ENCODE data around the gene TAAR1. TPM values are rescaled to one million over a fixed set of nuclear protein-coding genes. Genes with fewer than 3 reads are reported as not detected.
"Not testable (repeated sequence)": the region's sequence is repeated elsewhere in the genome, so short reads cannot be mapped to it uniquely, and the experiment has no call there.

TAAR1 gene
- total RNA-seq, 2 donors from 2014 or later: not detected

DNA sequence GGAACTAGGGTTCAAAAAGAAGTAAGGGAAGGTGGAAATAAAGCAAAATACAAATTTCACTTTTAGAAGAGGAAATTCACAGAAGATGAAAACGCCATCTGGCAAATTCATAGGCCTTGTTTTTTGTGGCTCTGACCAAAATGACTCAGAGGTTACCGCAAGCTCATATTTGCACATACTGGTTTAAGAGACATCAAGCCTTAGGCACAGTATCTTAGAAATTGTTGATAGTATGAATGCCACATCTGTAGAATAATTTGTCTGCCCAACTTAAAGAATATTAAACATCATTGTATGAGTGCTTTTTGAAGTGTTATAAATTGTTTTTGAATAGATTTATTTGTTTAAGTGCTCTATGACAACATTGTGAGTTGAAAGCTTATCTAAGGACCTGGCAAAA, 10.6 kb downstream of the TAAR1 start:
- ATAC-seq (ENCODE audit: insufficient number of reproducible peaks, low FRiP score, low read depth) (no peak), DNase-seq (ENCODE audit: low spot score) (no peak)
- Histone ChIP-seq H3K4me1 (ENCODE audit: control insufficient read depth in 1 of 2, low read depth in 2 of 2) (peaks cover 5 to 13% of the 10 kb centered on the region in 2 donors), H3K27me3 (replicated peaks; ENCODE audit: insufficient read depth) (no peaks in the 10 kb centered on the region), H3K9me3 (no peaks in the 10 kb centered on the region), H3K36me3 (no peaks in the 10 kb centered on the region), H3K27ac (no peak overlapping the region), H3K4me3 (no peak overlapping the region)
- TF ChIP-seq, protein P1, sequence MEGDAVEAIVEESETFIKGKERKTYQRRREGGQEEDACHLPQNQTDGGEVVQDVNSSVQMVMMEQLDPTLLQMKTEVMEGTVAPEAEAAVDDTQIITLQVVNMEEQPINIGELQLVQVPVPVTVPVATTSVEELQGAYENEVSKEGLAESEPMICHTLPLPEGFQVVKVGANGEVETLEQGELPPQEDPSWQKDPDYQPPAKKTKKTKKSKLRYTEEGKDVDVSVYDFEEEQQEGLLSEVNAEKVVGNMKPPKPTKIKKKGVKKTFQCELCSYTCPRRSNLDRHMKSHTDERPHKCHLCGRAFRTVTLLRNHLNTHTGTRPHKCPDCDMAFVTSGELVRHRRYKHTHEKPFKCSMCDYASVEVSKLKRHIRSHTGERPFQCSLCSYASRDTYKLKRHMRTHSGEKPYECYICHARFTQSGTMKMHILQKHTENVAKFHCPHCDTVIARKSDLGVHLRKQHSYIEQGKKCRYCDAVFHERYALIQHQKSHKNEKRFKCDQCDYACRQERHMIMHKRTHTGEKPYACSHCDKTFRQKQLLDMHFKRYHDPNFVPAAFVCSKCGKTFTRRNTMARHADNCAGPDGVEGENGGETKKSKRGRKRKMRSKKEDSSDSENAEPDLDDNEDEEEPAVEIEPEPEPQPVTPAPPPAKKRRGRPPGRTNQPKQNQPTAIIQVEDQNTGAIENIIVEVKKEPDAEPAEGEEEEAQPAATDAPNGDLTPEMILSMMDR (IDR thresholded peaks at IDR 0.05): no peak

DNA sequence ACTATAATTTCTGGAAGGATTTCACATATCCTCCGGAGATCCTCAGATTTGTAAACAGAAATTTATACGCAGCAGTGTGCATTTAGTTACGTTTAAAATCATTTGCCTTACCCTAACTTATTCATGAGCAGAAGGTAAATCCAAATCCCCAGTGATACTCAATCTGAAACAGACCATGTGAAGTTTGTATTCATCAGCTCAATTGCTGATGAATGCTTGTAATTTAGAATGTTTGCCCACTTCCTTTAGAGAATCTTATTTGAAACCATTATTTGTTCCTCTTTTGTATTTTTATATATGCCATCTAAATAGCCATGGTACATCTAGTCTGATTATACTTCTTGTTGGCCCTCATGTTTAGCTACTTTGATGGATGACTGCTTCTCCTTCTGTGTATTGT, 15.4 kb downstream of the TAAR1 start:
- Histone ChIP-seq H3K36me3 (no peaks in the 10 kb centered on the region), H3K27ac (no peak overlapping the region), H3K4me3 (no peak overlapping the region), H3K9me3 (no peaks in the 10 kb centered on the region), H3K27me3 (replicated peaks; ENCODE audit: insufficient read depth) (no peaks in the 10 kb centered on the region), H3K4me1 (ENCODE audit: control insufficient read depth in 1 of 2, low read depth in 2 of 2) (peaks cover 4 to 5% of the 10 kb centered on the region in 2 donors)
- no peak for DNase-seq (ENCODE audit: low spot score)
- TF ChIP-seq, protein P1 (IDR thresholded peaks at IDR 0.05): no peak
- ATAC-seq (ENCODE audit: insufficient number of reproducible peaks, low FRiP score, low read depth): no peak

DNA sequence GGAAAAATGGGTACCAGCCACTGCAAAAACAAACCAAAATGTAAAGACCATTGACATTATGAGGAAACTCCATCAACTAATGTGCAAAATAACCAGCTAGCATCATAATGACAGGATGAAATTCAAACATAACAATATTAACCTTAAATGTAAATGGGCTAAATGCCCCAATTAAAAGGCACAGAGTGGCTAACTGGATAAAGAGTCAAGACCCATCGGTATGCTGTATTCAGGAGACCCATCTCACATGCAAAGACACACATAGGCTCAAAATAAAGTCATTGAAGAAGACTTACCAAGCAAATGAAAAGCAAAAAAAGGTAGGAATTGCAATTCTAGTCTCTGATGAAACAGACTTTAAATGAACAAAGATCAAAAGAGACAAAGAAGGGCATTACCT, 21.8 kb downstream of the TAAR1 start:
- not testable (repeated sequence) for H3K4me1 ChIP-seq (ENCODE audit: control insufficient read depth in 1 of 2, low read depth in 2 of 2); H3K4me3 ChIP-seq; DNase-seq (ENCODE audit: low spot score); H3K27ac ChIP-seq; H3K36me3 ChIP-seq; H3K9me3 ChIP-seq; H3K27me3 ChIP-seq (replicated peaks; ENCODE audit: insufficient read depth); ATAC-seq (ENCODE audit: insufficient number of reproducible peaks, low FRiP score, low read depth)

DNA sequence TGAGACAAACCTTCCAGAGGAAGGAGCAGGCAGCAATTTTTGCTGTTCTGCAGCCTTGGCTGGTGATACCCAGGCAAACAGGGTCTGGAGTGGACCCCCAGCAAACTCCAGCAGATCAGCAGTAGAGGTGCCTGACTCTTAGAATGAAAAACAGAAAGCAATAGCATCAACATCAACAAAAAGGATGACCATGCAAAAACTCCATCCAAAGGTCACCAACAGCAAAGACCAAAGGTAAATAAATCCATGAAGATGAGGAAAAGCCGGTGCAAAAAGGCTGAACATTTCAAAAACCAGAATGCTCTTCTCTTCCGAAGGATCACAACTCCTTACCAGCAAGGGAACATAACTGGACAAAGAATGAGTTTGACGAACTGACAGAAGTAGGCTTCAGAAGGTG, 23.1 kb downstream of the TAAR1 start:
- H3K27ac ChIP-seq; H3K4me1 ChIP-seq (ENCODE audit: control insufficient read depth in 1 of 2, low read depth in 2 of 2); H3K4me3 ChIP-seq; ATAC-seq (ENCODE audit: insufficient number of reproducible peaks, low FRiP score, low read depth); H3K36me3 ChIP-seq; H3K9me3 ChIP-seq; DNase-seq (ENCODE audit: low spot score); H3K27me3 ChIP-seq (replicated peaks; ENCODE audit: insufficient read depth): not testable (repeated sequence)

DNA sequence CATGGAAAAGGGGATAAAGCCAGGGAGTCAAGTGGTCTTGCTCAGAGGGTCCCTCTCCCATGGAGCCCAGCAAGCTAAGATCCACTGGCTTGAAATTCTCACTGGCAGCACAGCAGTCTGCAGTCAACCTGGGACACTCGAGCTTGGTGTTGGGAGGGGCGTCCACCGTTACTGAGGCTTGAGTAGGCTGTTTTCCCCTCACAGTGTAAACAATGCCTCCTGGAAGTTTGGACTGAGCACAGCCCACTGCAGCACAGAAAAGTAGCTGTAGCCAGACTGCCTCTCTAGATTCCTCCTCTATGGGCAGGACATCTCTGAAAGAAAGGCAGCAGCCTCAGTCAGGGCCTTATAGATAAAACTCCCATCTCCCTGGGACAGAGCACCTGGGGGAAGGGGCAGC, 23.7 kb downstream of the TAAR1 start:
- not testable (repeated sequence) for H3K4me1 ChIP-seq (ENCODE audit: control insufficient read depth in 1 of 2, low read depth in 2 of 2); H3K36me3 ChIP-seq; H3K27ac ChIP-seq; H3K9me3 ChIP-seq; DNase-seq (ENCODE audit: low spot score); H3K4me3 ChIP-seq; H3K27me3 ChIP-seq (replicated peaks; ENCODE audit: insufficient read depth); ATAC-seq (ENCODE audit: insufficient number of reproducible peaks, low FRiP score, low read depth)

DNA sequence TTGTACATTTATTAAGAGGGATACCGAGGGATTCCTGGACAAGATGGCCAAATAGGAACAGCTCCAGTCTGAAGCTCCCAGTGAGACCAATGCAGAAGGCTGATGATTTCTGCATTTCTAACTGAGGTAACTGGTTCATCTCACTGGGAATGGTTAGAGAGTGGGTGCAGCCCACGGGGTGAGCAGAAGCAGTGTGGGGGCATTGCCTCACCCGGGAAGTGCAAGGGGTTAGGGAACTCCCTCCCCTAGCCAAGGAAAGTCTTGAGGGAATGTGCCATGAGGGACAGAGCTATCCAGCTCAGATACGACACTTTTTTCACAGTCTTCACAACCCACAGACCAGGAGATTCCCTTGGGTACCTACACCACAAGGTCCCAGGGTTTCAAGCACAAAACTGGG, 24.2 kb downstream of the TAAR1 start:
- Histone ChIP-seq H3K4me1 (ENCODE audit: control insufficient read depth in 1 of 2, low read depth in 2 of 2) (no peaks in the 10 kb centered on the region), H3K36me3 (no peaks in the 10 kb centered on the region), H3K27ac (no peak overlapping the region), H3K9me3 (no peaks in the 10 kb centered on the region), H3K27me3 (replicated peaks; ENCODE audit: insufficient read depth) (no peaks in the 10 kb centered on the region), H3K4me3 (no peak overlapping the region)
- DNase-seq (ENCODE audit: low spot score): no peak
- TF ChIP-seq, protein P1 (IDR thresholded peaks at IDR 0.05): no peak
- ATAC-seq (ENCODE audit: insufficient number of reproducible peaks, low FRiP score, low read depth): no peak

DNA sequence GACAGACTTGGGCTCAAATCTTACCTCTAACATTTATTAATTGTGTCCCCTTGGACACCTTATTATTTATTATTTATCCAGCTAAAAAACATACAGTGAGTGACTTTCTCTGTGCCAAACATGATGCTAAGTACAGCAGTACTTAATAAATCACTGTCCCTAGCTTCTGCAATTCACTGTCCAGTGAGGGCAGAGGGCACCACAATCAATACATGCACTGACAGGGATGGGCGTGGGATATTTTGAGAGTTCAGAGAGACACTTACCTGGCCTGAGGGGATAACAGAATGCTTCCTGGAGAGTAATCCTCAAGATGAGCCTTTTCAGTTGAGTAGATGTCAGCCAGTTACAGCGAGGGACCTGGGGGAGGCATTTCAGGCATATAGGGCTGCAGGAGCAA, 25.6 kb downstream of the TAAR1 start:
- H3K27me3 ChIP-seq (replicated peaks; ENCODE audit: insufficient read depth): no peaks in the 10 kb centered on the region
- H3K27ac ChIP-seq: no peak overlapping the region
- H3K4me1 ChIP-seq (ENCODE audit: control insufficient read depth in 1 of 2, low read depth in 2 of 2): no peaks in the 10 kb centered on the region
- no peak for ATAC-seq (ENCODE audit: insufficient number of reproducible peaks, low FRiP score, low read depth)
- no peaks in the 10 kb centered on the region for H3K9me3 ChIP-seq
- no peaks in the 10 kb centered on the region for H3K36me3 ChIP-seq
- DNase-seq (ENCODE audit: low spot score): no peak
- TF ChIP-seq, protein P1 (IDR thresholded peaks at IDR 0.05): no peak
- no peak overlapping the region for H3K4me3 ChIP-seq

Measured in thoracic aorta (tissue), 2 donors.